NCI-H2081 (cell line): ENCODE measurements around the gene GTF2F2.

Source experiments
- DNase-seq, 2 experiments: peaks; one replicate each; lab custom pipeline; 2025; lab: John Stamatoyannopoulos, UW

GTF2F2 gene

DNA sequence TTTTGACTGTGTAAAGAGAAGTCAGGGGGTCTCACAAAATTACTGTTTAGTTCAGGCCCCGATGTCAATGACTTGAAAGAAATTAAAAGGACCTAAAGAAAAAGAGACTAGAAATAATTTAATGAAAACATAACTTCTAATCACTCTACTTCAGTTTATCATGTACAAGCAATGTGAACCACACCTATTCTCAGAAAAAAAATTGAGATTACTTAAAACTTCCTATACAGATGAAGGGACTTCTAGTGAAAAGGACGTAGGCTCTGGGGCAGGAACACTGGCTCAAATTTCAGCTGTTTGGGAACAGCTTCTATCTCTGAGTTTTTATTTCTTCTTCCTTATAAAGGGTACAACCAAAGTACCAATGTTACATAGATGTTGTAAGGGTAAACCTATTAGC is 182.7 kb downstream of the GTF2F2 start:
- DNase-seq = no peak

DNA sequence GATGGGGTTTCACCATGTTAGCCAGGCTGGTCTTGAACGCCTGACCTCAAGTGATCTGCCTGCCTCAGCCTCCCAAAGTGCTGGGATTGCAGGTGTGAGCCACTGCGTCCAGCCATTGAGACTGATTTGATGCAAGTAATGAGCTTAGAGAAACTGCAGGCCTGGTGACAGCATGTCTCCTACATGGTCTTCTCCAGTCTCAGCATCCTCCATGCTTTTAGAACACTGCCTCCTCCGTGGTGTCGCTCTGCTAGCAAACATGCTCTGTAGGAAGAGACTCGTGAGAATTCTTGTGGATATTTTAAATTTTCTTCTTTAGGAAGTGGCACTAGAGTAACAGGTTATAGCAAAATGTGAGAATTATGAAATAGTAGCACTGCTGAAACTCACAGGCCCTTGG is 183.6 kb downstream of the GTF2F2 start:
- no peak for DNase-seq

GRCh38 chr13:45305079-45305478 is 184.8 kb downstream of the GTF2F2 start:
- DNase-seq = no peak

GRCh38 chr13:45306966-45307365 is 186.7 kb downstream of the GTF2F2 start:
- no peak for DNase-seq

- DNase-seq = no peak
Measured at GRCh38 chr13:45310341-45311131, 190.2 kb downstream of the GTF2F2 start.

DNA sequence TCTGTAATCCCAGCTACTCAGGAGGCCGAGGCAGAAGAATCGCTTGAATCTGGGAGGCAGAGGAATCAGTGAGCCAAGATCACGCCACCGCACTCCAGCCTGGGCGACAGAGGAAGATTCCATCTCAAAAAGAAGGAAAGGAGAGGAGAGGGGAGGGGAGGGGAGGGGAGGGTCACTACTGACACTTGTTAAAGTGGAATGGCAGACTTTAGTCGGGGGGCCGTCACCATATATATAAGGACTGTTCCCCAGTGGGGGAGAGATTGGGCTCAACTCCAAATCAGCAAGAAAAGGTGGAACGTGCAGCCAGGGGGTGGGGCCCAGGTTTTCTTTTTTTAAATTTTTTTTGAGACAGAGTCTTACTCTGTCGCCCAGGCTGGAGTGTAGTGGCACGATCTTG is 194.5 kb downstream of the GTF2F2 start:
- DNase-seq = no peak

DNA sequence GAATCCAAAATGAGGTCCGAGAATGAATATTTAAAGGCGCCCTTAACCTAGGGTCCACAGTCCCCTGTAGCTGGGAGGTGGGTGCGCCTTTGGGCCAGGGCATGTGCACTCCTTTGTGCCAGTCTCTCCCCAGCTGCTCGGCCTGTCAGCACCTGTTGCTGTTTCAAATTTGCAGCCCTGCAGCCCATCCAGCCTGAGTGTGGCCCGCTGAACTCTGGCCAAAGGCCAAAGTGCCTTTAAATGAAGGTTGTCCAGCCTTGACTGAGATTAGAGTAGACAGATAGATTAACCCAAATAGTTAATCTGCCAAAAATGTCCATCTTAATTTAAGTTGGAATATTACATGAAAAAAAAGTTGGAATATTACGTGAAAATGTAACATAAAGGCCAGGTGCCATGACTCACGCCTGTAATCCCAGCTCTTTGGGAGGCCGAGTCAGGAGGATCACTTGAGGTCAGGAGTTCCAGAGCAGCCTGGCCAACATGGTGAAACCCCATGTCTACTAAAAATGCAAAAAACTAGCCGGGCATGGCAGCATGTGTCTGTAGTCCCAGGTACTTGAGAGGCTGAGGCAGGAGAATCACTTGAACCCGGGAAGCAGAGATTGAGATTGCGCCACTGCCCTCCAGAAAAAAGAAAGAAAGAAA is 195.3 kb downstream of the GTF2F2 start:
- DNase-seq = no peak

DNA sequence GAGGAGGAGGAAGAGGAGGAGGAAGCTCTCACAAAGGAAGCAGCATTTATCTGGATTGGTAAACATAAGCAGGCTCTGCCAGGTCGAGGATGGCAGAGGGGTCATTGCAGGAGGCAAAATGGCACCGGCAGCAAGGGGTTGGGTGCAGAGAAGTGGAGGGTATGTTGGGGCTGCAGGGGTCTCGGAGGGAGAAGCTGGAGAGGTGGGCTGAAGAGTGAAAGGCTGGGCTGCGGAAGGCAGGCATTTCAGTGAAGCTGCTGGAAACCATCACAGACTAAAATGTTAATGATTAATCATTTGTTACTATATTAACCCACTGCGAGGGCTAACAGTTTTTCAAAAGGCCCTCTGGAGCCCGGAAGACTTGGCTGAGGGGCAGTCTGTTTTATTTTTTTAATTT is 196.0 kb downstream of the GTF2F2 start:
- no peak for DNase-seq

DNA sequence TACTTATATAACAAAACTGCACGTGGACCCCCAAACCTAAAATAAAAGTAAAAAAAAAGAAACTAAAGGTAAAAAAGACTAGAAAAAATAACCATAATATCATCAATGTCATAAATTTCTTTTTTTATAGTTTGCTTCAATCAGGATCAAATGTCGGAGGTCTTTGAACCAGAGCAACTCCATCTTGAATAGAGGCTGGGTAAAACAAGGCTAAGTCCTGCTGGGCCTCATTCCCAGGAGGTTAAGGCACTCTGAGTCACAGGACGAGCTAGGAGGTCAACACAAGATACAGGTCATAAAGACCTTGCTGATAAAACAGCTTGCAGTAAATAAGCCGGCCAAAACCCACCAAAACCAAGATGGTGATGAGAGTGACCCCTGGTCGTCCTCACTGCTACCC is 196.7 kb downstream of the GTF2F2 start:
- DNase-seq = no peak

DNA sequence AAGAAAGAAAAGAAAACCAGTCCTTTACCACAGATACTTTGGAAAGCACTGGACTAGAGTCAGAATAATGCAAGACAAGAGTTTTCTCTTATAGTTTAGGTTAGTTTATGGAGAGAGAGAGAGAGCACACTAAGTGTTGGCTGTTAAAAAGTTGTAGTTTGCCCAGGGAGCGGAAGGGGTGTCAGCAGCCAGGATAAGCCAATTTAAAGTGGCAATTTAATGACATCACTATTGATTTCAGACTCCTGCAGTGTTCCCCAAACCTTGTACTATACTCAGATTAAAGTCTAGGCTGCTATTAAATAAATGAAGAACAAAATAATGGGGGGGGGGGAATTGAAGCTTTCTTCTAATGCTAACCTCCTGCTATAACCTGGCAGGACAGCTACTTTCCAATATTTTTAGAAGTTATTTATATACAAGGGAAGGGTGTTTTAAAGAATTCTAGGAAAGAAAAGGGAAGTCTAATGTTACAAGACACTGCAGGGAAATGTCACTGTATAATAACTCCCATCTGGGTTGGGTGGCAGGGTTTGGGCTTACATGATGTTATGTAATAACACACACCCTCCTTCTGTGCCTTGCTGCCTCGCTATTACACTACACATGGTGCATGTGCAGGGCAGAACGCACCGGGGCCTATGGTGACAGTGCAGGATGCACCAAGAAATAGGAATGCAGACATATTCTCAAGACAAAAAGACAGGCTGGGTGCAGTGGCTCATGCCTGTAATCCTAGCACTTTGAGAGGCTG is 200.7 kb downstream of the GTF2F2 start:
- no peak for DNase-seq

DNA sequence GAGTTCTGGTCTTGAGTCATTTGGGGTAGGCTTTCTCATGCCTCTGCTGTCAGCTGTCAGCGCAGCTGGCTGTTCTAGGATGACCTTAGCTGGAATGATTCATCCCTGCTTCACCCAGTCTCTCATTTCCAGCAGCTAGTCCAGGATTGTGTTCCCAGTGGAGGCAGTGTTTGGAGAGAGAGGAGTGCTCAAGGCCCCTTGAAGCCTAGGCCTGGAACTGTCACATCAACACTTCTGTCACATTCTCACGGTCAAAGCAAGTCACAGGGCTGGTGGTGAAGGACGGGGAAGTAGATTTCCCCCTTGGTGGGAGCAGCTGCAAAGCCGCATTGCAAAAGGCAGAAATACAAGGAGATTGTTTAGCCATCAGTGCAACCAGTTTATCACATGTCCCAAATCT is 205.5 kb downstream of the GTF2F2 start:
- DNase-seq = no peak

DNA sequence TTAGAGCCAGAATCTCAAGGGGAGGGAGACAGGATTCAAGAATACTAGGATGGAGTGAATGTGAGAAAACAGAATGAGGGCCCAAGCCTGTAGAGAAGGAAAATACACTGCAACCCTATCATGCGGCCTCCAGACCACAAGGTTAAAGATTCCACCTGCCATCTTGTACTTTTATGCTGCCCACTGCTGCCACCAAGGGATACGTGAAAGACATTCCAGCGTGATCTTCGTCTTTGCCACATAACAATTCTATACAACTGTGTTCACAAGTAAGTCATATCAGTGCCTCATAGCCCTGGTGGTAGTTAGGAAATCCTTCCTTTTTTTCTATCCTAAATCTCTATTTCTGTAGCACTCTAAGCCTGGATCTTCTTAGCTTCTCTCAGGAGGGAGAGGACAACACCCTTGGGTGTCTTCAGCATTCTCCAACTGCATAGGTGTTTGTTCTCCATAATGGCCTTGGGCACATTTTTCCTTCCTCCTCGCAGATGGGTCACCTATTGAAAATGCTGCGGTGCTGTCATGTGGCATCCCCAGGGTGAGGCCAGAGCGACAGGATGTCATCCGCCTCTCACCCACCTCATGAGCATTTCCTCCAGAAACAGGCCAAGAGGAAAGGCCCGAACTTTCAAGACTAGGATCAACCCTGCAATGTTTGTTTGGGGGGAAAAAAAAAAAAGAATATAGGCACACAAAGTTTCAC is 207.1 kb downstream of the GTF2F2 start:
- no peak for DNase-seq

DNA sequence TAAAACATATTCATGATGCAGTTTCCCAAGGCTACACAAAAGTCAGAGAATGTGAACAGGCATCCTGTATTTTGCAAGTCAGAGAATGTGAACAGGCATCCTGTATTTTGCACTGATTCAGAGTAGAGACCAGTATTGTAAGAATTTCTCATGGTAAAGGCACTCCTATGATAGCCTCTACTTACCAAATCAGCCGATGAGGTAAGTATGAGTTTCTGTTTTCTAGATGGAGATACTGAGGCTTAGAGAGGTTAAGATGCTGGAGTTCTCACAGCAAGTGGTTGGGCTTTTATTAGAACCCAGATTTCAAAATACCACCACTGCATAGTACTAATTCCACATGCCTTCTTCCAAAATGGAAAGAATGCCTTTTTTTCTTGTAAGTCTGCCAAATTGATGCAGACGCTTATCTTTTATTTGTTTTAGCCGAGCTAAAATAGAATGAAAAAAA is 208.4 kb downstream of the GTF2F2 start:
- no peak for DNase-seq

DNA sequence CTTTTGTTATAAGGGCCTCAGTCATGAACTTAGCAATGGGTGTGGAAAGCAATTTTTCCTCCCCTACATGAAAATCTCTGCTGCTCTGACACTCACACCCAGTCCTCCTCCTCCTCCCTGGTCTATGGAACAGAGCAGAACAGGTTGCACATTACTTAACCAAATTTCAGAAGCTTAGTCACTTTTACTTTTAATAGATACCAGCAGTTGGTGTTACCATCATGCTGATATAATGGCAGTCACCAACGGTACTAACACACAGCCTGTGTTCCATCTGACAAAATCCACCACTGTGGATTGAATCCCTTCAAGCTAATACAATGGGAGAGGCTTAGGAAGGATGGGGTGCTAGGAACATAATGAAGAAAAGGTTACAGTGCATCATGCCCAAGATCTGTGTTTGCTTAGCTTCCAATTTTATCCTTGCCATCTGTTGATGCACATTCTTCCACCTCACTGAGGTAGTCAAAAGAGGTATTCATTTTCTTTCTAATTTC is 210.9 kb downstream of the GTF2F2 start:
- no peak for DNase-seq

- DNase-seq = no peak
Measured at GRCh38 chr13:45331692-45332035, 211.4 kb downstream of the GTF2F2 start.

DNA sequence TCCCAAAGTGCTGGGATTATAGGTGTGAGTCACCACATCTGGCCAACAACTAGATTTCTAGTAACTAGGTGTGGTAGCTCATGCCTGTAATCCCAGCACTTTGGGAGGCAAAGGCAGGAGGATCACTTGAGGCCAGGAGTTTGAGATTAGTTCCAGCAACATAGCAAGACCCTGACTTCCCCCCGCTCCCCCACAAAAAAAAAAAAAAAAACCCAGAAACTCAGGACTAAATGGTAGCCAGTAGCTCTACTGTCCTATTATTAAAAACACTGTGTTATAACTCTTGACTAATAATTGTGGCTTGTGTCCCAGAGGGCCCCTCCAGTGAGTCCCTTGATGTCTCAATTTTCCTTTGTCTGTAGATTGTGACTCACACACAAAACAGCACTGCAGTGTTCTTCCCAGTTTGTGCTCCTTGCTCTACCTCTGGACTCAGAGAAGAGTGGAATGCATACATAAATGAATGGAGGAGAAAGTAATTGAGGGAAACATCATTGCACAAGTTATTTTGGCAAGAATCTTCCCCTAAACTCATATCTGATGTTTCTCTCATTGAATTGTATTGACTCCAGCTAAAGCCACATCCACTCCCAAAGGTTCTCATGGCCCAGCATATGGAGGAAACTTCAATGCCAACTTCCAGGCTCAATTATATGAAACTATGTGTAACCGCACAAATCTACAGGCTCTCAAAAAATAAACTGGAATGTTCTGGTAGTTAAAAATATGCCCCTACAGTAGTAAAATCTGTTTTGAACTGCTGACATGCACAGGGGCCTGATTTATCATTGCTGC is 211.9 kb downstream of the GTF2F2 start:
- DNase-seq = no peak

- DNase-seq = no peak
Measured at GRCh38 chr13:45332831-45333219, 212.5 kb downstream of the GTF2F2 start.

- DNase-seq = no peak
Measured at GRCh38 chr13:45333251-45333976, 213.1 kb downstream of the GTF2F2 start.
